H9 (cell line): Measurements from ENCODE around the gene VAV1. TPM values are rescaled to one million over a fixed set of nuclear protein-coding genes. Genes with fewer than 3 reads are reported as not detected.

Experiments
- DNase-seq: peaks from one replicate; pipeline ENCODE4 v3.0.0-alpha.2; 2017
- H2AFZ ChIP-seq: one replicate; pipeline ENCODE4 v1.6.1; 2013; ENCODE audit warnings: mild to moderate bottlenecking, low read length, control low read depth, moderate library complexity
- H2AK5ac ChIP-seq: 2 replicates; pipeline ENCODE4 v1.6.1; 2013; ENCODE audit warnings: low read length, control low read depth, mixed read lengths; ENCODE audit not compliant: insufficient read length
- H2BK120ac ChIP-seq: one replicate; pipeline ENCODE4 v1.6.1; 2013; ENCODE audit warnings: low read depth, mild to moderate bottlenecking, low read length, control low read depth, inconsistent platforms; ENCODE audit not compliant: poor library complexity, severe bottlenecking
- H2BK12ac ChIP-seq: 2 replicates; pipeline ENCODE4 v1.6.1; 2013; ENCODE audit warnings: low read length, control low read depth, mixed read lengths, low read depth; ENCODE audit not compliant: insufficient read length
- H2BK15ac ChIP-seq: 2 replicates; pipeline ENCODE4 v1.6.1; 2013; ENCODE audit warnings: low read depth, low read length, control low read depth
- H2BK20ac ChIP-seq: one replicate; pipeline ENCODE4 v1.6.1; 2013; ENCODE audit warnings: low read depth, mild to moderate bottlenecking, low read length, control low read depth, inconsistent platforms; ENCODE audit not compliant: poor library complexity, severe bottlenecking
- H2BK5ac ChIP-seq: 2 replicates; pipeline ENCODE4 v1.6.1; 2013; ENCODE audit warnings: low read length, control low read depth, mixed read lengths; ENCODE audit not compliant: insufficient read length
- H3K14ac ChIP-seq: 2 replicates; pipeline ENCODE4 v1.6.1; 2013; ENCODE audit warnings: low read length, control low read depth; ENCODE audit not compliant: insufficient read depth
- H3K18ac ChIP-seq: 2 replicates; pipeline ENCODE4 v1.6.1; 2013; ENCODE audit warnings: low read depth, mild to moderate bottlenecking, mixed read lengths, low read length, control low read depth; ENCODE audit not compliant: insufficient read length
- H3K23ac ChIP-seq: 2 replicates; pipeline ENCODE4 v1.6.1; 2013; ENCODE audit warnings: low read length, control low read depth, mixed read lengths, low read depth; ENCODE audit not compliant: insufficient read length
- H3K23me2 ChIP-seq: 2 replicates; pipeline ENCODE4 v1.6.1; 2013; ENCODE audit warnings: low read depth, mild to moderate bottlenecking, mixed read lengths, low read length, control low read depth; ENCODE audit not compliant: insufficient read length, poor library complexity, severe bottlenecking
- H3K27ac ChIP-seq: 2 replicates; pipeline ENCODE4 v1.5.1; 2013; ENCODE audit warnings: low read length, control low read depth, mixed read lengths, low read depth; ENCODE audit not compliant: insufficient read length
- H3K27me3 ChIP-seq: 2 replicates; pipeline ENCODE4 v1.6.1; 2013; ENCODE audit warnings: low read length, control low read depth, inconsistent platforms; ENCODE audit not compliant: insufficient read depth
- H3K4ac ChIP-seq: 2 replicates; pipeline ENCODE4 v1.6.1; 2013; ENCODE audit warnings: low read depth, mild to moderate bottlenecking, control low read depth, inconsistent platforms, low read length, moderate library complexity
- H3K4me1 ChIP-seq: 2 replicates; pipeline ENCODE4 v1.6.1; 2013; ENCODE audit warnings: low read length, control low read depth, inconsistent platforms; ENCODE audit not compliant: insufficient read depth
- H3K4me2 ChIP-seq: 2 replicates; pipeline ENCODE4 v1.6.1; 2013; ENCODE audit warnings: low read length, control low read depth, mixed read lengths; ENCODE audit not compliant: insufficient read length, insufficient read depth
- H3K56ac ChIP-seq: 2 replicates; pipeline ENCODE4 v1.6.1; 2013; ENCODE audit warnings: low read depth, mild to moderate bottlenecking, mixed read lengths, low read length, control low read depth; ENCODE audit not compliant: insufficient read length
- H3K79me1 ChIP-seq: 2 replicates; pipeline ENCODE4 v1.6.1; 2013; ENCODE audit warnings: low read depth, mild to moderate bottlenecking, moderate library complexity, low read length, control low read depth, inconsistent platforms; ENCODE audit not compliant: insufficient read depth, poor library complexity, severe bottlenecking
- H3K79me2 ChIP-seq: 2 replicates; pipeline ENCODE4 v1.6.1; 2013; ENCODE audit warnings: low read length, control low read depth, inconsistent platforms; ENCODE audit not compliant: insufficient read depth
- H3K9ac ChIP-seq: 2 replicates; pipeline ENCODE4 v1.6.1; 2013; ENCODE audit warnings: low read length, control low read depth, mixed read lengths; ENCODE audit not compliant: insufficient read length; ENCODE audit errors: extremely low read depth
- H3K9me3 ChIP-seq: one replicate; pipeline ENCODE4 v1.6.1; 2013; ENCODE audit warnings: low read depth, low read length, inconsistent platforms; ENCODE audit not compliant: control insufficient read depth
- H3T11ph ChIP-seq: one replicate; pipeline ENCODE4 v1.6.1; 2013; ENCODE audit warnings: mild to moderate bottlenecking, low read length, control low read depth, inconsistent platforms
- H4K20me1 ChIP-seq: one replicate; pipeline ENCODE4 v1.6.1; 2013; ENCODE audit not compliant: control insufficient read depth, insufficient read length, insufficient read depth
- H4K5ac ChIP-seq: 2 replicates; pipeline ENCODE4 v1.6.1; 2013; ENCODE audit warnings: low read depth, mild to moderate bottlenecking, mixed read lengths, low read length, control low read depth; ENCODE audit not compliant: insufficient read length
- H4K8ac ChIP-seq: replicated peaks from 2 replicates; pipeline ENCODE4 v1.6.1; 2013; ENCODE audit warnings: low read length, control low read depth, mixed read lengths, low read depth; ENCODE audit not compliant: insufficient read length
- H4K91ac ChIP-seq: 2 replicates; pipeline ENCODE4 v1.6.1; 2013; ENCODE audit warnings: low read depth, mild to moderate bottlenecking, moderate library complexity, mixed read lengths, low read length, control low read depth; ENCODE audit not compliant: insufficient read length
- H3K27ac Mint-ChIP-seq, 3 experiments: 2 replicates in 2 of 3; 3 replicates in 1 of 3; pipeline ENCODE4 v1.8.0; 2020 to 2021; ENCODE audit warnings: mixed read lengths in 3 of 3, mild to moderate bottlenecking in 1 of 3, moderate library complexity in 1 of 3
- H3K27me3 Mint-ChIP-seq: 2 replicates; pipeline ENCODE4 v1.8.0; 2021; ENCODE audit warnings: low read depth, mild to moderate bottlenecking, moderate library complexity, mixed read lengths
- H3K36me3 Mint-ChIP-seq, 3 experiments: 2 replicates in 2 of 3; 3 replicates in 1 of 3; pipeline ENCODE4 v1.8.0; 2020 to 2021; ENCODE audit warnings: low read depth in 3 of 3, mixed read lengths in 3 of 3; ENCODE audit not compliant: insufficient read depth in 1 of 3
- H3K4me1 Mint-ChIP-seq, 2 experiments: 2 replicates each; pipeline ENCODE4 v1.8.0; 2020; ENCODE audit warnings: mixed read lengths in 2 of 2
- H3K4me3 Mint-ChIP-seq, 2 experiments: 2 replicates in 1 of 2; 3 replicates in 1 of 2; pipeline ENCODE4 v1.8.0; 2020 to 2021; ENCODE audit warnings: mild to moderate bottlenecking in 2 of 2, mixed read lengths in 2 of 2, moderate library complexity in 1 of 2
- H3K9me3 Mint-ChIP-seq, 2 experiments: 2 replicates in 1 of 2; 3 replicates in 1 of 2; pipeline ENCODE4 v1.8.0; 2020; ENCODE audit warnings: mild to moderate bottlenecking in 2 of 2, mixed read lengths in 2 of 2, moderate library complexity in 1 of 2
- WGBS: extraction: QIAGEN DNeasy Blood & Tissue Kit; methylation state at CpG from one replicate; pipeline ENCODE4 v1.1.7; 2013; ENCODE audit warnings: missing lambda C conversion rate, low lambda C conversion rate, mixed read lengths; ENCODE audit not compliant: insufficient read length; ENCODE audit errors: extremely low coverage; 5-methylcytosine and 5-hydroxymethylcytosine counted together
- total RNA-seq: library from RNA; stranded (reverse); gene quantifications from 2 replicates; pipeline ENCODE4 v1.2.1, GENCODE V29; 2021
- TF ChIP-seq, protein P1 (sequence below): fragments of 200-600 bp; sonication (generic); conservative IDR thresholded peaks from 3 replicates; pipeline ENCODE4 v1.8.0; 2021; ENCODE audit warnings: antibody characterized with exemption, mild to moderate bottlenecking

VAV1 gene
- total RNA-seq, 1 experiment from 2014 or later = 0.90 TPM

DNA sequence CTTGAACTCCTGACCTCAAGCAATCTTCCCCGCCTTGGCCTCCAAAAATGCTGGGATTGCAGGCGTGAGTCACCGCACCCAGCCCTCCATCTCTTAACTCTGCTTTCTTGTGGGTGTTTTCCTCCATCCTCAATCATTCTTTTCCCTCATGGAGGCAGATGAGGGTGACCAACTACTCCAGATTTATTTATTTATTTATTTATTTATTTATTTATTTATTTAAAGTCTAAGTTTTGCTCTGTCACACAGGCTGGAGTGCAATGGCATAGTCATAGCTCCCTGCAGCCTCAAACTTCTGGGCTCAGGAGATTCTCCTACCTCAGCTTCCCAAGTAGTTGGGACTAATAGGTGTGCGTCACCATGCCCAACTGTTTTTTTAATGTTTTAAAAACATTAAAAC is 14.9 kb downstream of the VAV1 start:
- TF ChIP-seq, protein P1, sequence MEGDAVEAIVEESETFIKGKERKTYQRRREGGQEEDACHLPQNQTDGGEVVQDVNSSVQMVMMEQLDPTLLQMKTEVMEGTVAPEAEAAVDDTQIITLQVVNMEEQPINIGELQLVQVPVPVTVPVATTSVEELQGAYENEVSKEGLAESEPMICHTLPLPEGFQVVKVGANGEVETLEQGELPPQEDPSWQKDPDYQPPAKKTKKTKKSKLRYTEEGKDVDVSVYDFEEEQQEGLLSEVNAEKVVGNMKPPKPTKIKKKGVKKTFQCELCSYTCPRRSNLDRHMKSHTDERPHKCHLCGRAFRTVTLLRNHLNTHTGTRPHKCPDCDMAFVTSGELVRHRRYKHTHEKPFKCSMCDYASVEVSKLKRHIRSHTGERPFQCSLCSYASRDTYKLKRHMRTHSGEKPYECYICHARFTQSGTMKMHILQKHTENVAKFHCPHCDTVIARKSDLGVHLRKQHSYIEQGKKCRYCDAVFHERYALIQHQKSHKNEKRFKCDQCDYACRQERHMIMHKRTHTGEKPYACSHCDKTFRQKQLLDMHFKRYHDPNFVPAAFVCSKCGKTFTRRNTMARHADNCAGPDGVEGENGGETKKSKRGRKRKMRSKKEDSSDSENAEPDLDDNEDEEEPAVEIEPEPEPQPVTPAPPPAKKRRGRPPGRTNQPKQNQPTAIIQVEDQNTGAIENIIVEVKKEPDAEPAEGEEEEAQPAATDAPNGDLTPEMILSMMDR = no peak
- Histone ChIP-seq H3K4ac (no peak overlapping the region), H3K27me3 (no peaks in the 10 kb centered on the region), H3K18ac (no peak overlapping the region), H3K14ac (no peak overlapping the region), H2AK5ac (no peak overlapping the region), H4K5ac (no peak overlapping the region), H3K9ac (no peak overlapping the region), H3K9me3 (peaks cover 17% of the 10 kb centered on the region), H2BK15ac (no peak overlapping the region), H4K8ac (no peak overlapping the region), H3K79me1 (no peaks in the 10 kb centered on the region), H2BK5ac (no peak overlapping the region), H4K91ac (no peak overlapping the region), H2BK20ac (no peak overlapping the region), H3K27ac (no peak overlapping the region), H2BK120ac (no peak overlapping the region), H3K4me2 (no peak overlapping the region), H3T11ph (no peak overlapping the region), H3K56ac (no peak overlapping the region), H2BK12ac (no peak overlapping the region), H3K79me2 (no peaks in the 10 kb centered on the region), H4K20me1 (no peaks in the 10 kb centered on the region), H3K23ac (no peak overlapping the region), H3K23me2 (no peaks in the 10 kb centered on the region), H2AFZ (no peak overlapping the region), H3K4me1 (no peaks in the 10 kb centered on the region)
- Mint-ChIP-seq H3K9me3 (peaks cover 24 to 69% of the 10 kb centered on the region in 2 experiments), H3K27ac (no peak overlapping the region), H3K4me1 (no peaks in the 10 kb centered on the region), H3K27me3 (peaks cover 14% of the 10 kb centered on the region; the same call in 1 of the 2 replicates), H3K4me3 (no peak overlapping the region), H3K36me3 (peaks cover 0 to 11% (median 11%) of the 10 kb centered on the region in 3 experiments; a peak in 4 of 7 replicates)
- no CpG with 5 or more reads among the region's 4 CpGs for WGBS
- DNase-seq = no peak
